Measurements from ENCODE around the gene SMIM8. TPM values are rescaled to one million over a fixed set of nuclear protein-coding genes. Genes with fewer than 3 reads are reported as not detected.

Gene SMIM8
- total and polyA plus RNA-seq, 12 donors = 4.3 to 17.7 (median 9.1) TPM

DNA sequence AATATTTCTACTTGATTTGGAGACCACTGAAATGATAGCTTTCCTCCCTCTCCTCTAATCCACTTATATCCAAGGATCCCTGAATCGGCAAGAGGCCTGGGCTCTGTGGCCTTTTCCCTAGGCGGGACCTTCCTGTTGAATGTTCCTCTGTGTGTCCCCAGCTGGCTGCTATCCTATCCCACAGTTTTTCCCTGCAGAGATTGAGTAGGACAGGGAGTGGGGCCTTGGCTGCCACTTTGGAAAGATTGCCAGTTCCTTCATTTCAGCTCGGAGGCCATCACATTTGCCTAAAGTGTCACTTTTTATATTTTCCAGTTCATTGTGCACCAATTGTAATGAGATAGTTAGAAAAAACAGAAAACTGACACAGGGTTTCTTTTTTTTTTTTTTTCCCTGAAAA is 38.9 kb upstream of the SMIM8 start:
- Histone ChIP-seq H3K4me3 (no peak overlapping the region), H3K4me1 (replicated peaks in 1 of 2) (peaks cover 0 to 10% of the 10 kb centered on the region in 2 donors), H3K9me3 (replicated peaks in 1 of 3) (no peaks in the 10 kb centered on the region), H3K27ac (no peak overlapping the region), H3K36me3 (replicated peaks in 1 of 2) (no peaks in the 10 kb centered on the region), H3K27me3 (no peaks in the 10 kb centered on the region)
- intact Hi-C loops (cut with DNase I) = no loop called here
- TF ChIP-seq, protein P1, sequence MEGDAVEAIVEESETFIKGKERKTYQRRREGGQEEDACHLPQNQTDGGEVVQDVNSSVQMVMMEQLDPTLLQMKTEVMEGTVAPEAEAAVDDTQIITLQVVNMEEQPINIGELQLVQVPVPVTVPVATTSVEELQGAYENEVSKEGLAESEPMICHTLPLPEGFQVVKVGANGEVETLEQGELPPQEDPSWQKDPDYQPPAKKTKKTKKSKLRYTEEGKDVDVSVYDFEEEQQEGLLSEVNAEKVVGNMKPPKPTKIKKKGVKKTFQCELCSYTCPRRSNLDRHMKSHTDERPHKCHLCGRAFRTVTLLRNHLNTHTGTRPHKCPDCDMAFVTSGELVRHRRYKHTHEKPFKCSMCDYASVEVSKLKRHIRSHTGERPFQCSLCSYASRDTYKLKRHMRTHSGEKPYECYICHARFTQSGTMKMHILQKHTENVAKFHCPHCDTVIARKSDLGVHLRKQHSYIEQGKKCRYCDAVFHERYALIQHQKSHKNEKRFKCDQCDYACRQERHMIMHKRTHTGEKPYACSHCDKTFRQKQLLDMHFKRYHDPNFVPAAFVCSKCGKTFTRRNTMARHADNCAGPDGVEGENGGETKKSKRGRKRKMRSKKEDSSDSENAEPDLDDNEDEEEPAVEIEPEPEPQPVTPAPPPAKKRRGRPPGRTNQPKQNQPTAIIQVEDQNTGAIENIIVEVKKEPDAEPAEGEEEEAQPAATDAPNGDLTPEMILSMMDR (IDR thresholded peaks at IDR 0.05) = no peak
- TF ChIP-seq POLR2A (IDR thresholded peaks at IDR 0.05) = no peak
- 72 to 83% (median 77%) methylated on average over 3 of the region's 3 CpGs for WGBS, 4 donors
- no peak for DNase-seq

- H3K4me1 ChIP-seq (replicated peaks in 1 of 2) = no peaks in the 10 kb centered on the region
- H3K36me3 ChIP-seq (replicated peaks in 1 of 2) = no peaks in the 10 kb centered on the region
- intact Hi-C loops (cut with DNase I) = no loop called here
- no peak overlapping the region for H3K4me3 ChIP-seq
- H3K27ac ChIP-seq = no peak overlapping the region
- 67 to 78% (median 72%) methylated on average over 2 of the region's 2 CpGs for whole genome bisulfite sequencing, 4 donors
- no peak for TF ChIP-seq POLR2A (IDR thresholded peaks at IDR 0.05)
- TF ChIP-seq, protein P1 (IDR thresholded peaks at IDR 0.05) = no peak
- no peak for DNase-seq
- no peaks in the 10 kb centered on the region for H3K27me3 ChIP-seq
- no peaks in the 10 kb centered on the region for H3K9me3 ChIP-seq (replicated peaks in 1 of 3)
Observed at GRCh38 chr6:87287251-87287650, 35.1 kb upstream of the SMIM8 start.

DNA sequence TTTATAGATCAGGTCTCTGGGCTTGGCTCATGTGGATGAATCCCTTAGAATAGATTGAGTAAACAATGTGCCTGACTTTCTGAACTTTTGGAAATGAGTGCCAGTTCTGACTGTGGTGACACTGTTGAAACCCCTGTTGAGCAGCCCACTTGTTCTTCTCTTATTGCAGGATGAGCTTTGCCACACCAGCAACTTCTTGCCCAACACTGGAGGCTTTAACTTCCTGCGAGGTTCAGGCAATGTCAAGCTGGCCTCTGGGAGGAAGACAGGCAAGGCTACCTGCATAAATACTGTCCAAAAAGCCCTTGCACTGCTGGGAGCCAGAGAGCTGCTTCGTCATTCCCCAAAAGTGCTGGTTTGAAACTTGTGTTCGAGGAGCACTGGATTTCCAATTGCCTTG is 32.8 kb upstream of the SMIM8 start:
- Histone ChIP-seq H3K27ac (no peak overlapping the region), H3K4me1 (replicated peaks in 1 of 2) (no peaks in the 10 kb centered on the region), H3K27me3 (no peaks in the 10 kb centered on the region), H3K4me3 (no peak overlapping the region), H3K9me3 (replicated peaks in 1 of 3) (no peaks in the 10 kb centered on the region), H3K36me3 (replicated peaks in 1 of 2) (no peaks in the 10 kb centered on the region)
- TF ChIP-seq POLR2A (IDR thresholded peaks at IDR 0.05) = no peak
- TF ChIP-seq, protein P1 (IDR thresholded peaks at IDR 0.05) = no peak
- intact Hi-C loops (cut with DNase I) = no loop called here
- DNase-seq = no peak
- WGBS, 4 donors = 86 to 90% (median 88%) methylated on average over 3 of the region's 3 CpGs

GRCh38 chr6:87291883-87292282 is 30.5 kb upstream of the SMIM8 start:
- Histone ChIP-seq H3K27ac (no peak overlapping the region), H3K27me3 (no peaks in the 10 kb centered on the region), H3K4me1 (replicated peaks in 1 of 2) (no peaks in the 10 kb centered on the region), H3K4me3 (no peak overlapping the region), H3K36me3 (replicated peaks in 1 of 2) (no peaks in the 10 kb centered on the region), H3K9me3 (replicated peaks in 1 of 3) (no peaks in the 10 kb centered on the region)
- TF ChIP-seq POLR2A (IDR thresholded peaks at IDR 0.05) = no peak
- TF ChIP-seq, protein P1 (IDR thresholded peaks at IDR 0.05) = no peak
- intact Hi-C loops (cut with DNase I) = no loop called here
- WGBS, 4 donors = 77 to 92% (median 82%) methylated on average over 2 of the region's 2 CpGs
- DNase-seq = no peak

Data from adrenal gland (tissue), 12 donors.